ENCODE results near the gene GLIPR1L2. TPM values are rescaled to one million over a fixed set of nuclear protein-coding genes. Genes with fewer than 3 reads are reported as not detected.

GLIPR1L2 gene
- total RNA-seq, 1 experiment from 2014 or later: 0.35 TPM

GRCh38 chr12:75361408-75361807 lies 29.5 kb upstream of the GLIPR1L2 start:
- no peaks in the 10 kb centered on the region for H3K79me2 ChIP-seq (ENCODE audit: insufficient read depth, low read length)
- no peak overlapping the region for H2BK12ac ChIP-seq (ENCODE audit: insufficient read length, low read depth, low read length)
- H3K9me3 ChIP-seq (ENCODE audit: control insufficient read depth, low read depth, low read length): peaks cover 5% of the 10 kb centered on the region
- no peak overlapping the region for H3K4me2 ChIP-seq (ENCODE audit: insufficient read depth, insufficient read length, low read length)
- H2BK20ac ChIP-seq (ENCODE audit: low read depth, low read length, poor library complexity, severe bottlenecking): no peak overlapping the region
- DNase-seq: no peak
- Mint-ChIP-seq H3K4me3 (no peak overlapping the region), H3K9me3 (peaks cover 0 to 11% of the 10 kb centered on the region in 2 experiments; a peak in 3 of 5 replicates), H3K36me3 (ENCODE audit: insufficient read depth in 1 of 3, low read depth in 3 of 3) (peaks cover 0 to 24% (median 20%) of the 10 kb centered on the region in 3 experiments; a peak in 5 of 7 replicates), H3K4me1 (peaks cover 10 to 14% of the 10 kb centered on the region in 2 experiments), H3K27me3 (ENCODE audit: low read depth) (no peaks in the 10 kb centered on the region), H3K27ac (no peak overlapping the region)
- no peak overlapping the region for H2AK5ac ChIP-seq (ENCODE audit: insufficient read length, low read length)
- H3K14ac ChIP-seq (ENCODE audit: insufficient read depth, low read length): no peak overlapping the region
- no peak overlapping the region for H2AFZ ChIP-seq (ENCODE audit: low read length)
- H3K18ac ChIP-seq (ENCODE audit: insufficient read length, low read depth, low read length): no peak overlapping the region
- H3K9ac ChIP-seq (ENCODE audit: extremely low read depth, insufficient read length, low read length): no peak overlapping the region
- no peak overlapping the region for H3K23ac ChIP-seq (ENCODE audit: insufficient read length, low read depth, low read length)
- no peaks in the 10 kb centered on the region for H3K27me3 ChIP-seq (ENCODE audit: insufficient read depth, low read length)
- no peak for TF ChIP-seq CTCF (conservative IDR thresholded peaks at IDR 0.05)
- no peak overlapping the region for H2BK120ac ChIP-seq (ENCODE audit: low read depth, low read length, poor library complexity, severe bottlenecking)
- no CpG with 5 or more reads among the region's 1 CpG for WGBS (ENCODE audit: extremely low coverage, insufficient read length, low lambda C conversion rate)
- no peaks in the 10 kb centered on the region for H3K23me2 ChIP-seq (ENCODE audit: insufficient read length, low read depth, low read length, poor library complexity, severe bottlenecking)
- no peak overlapping the region for H4K5ac ChIP-seq (ENCODE audit: insufficient read length, low read depth, low read length)
- H3K4me1 ChIP-seq (ENCODE audit: insufficient read depth, low read length): peaks cover 2% of the 10 kb centered on the region; the same call in 1 of the 2 replicates
- H3K56ac ChIP-seq (ENCODE audit: insufficient read length, low read depth, low read length): no peak overlapping the region
- no peaks in the 10 kb centered on the region for H3K79me1 ChIP-seq (ENCODE audit: insufficient read depth, low read depth, low read length, poor library complexity, severe bottlenecking)
- H3K27ac ChIP-seq (ENCODE audit: insufficient read length, low read depth, low read length): no peak overlapping the region
- H2BK5ac ChIP-seq (ENCODE audit: insufficient read length, low read length): no peak overlapping the region
- H4K91ac ChIP-seq (ENCODE audit: insufficient read length, low read depth, low read length): no peak overlapping the region
- no peak overlapping the region for H3T11ph ChIP-seq (ENCODE audit: low read length)
- H4K8ac ChIP-seq (replicated peaks; ENCODE audit: insufficient read length, low read depth, low read length): no peak overlapping the region
- H2BK15ac ChIP-seq (ENCODE audit: low read depth, low read length): no peak overlapping the region
- H3K4ac ChIP-seq (ENCODE audit: low read depth, low read length): no peak overlapping the region
- no peaks in the 10 kb centered on the region for H4K20me1 ChIP-seq (ENCODE audit: control insufficient read depth, insufficient read depth, insufficient read length)

Measured in H9 (cell line).